ENCODE data around the gene C17orf75. TPM values are rescaled to one million over a fixed set of nuclear protein-coding genes. Genes with fewer than 3 reads are reported as not detected.
"Not testable (repeated sequence)": the region's sequence is repeated elsewhere in the genome, so short reads cannot be mapped to it uniquely, and the experiment has no call there.

C17orf75 gene
- total RNA-seq, 1 donor from 2014 or later: 16.5 TPM

- DNase-seq: no peak
Measured at GRCh38 chr17:32345951-32346600, 4.1 kb upstream of the C17orf75 start.

DNA sequence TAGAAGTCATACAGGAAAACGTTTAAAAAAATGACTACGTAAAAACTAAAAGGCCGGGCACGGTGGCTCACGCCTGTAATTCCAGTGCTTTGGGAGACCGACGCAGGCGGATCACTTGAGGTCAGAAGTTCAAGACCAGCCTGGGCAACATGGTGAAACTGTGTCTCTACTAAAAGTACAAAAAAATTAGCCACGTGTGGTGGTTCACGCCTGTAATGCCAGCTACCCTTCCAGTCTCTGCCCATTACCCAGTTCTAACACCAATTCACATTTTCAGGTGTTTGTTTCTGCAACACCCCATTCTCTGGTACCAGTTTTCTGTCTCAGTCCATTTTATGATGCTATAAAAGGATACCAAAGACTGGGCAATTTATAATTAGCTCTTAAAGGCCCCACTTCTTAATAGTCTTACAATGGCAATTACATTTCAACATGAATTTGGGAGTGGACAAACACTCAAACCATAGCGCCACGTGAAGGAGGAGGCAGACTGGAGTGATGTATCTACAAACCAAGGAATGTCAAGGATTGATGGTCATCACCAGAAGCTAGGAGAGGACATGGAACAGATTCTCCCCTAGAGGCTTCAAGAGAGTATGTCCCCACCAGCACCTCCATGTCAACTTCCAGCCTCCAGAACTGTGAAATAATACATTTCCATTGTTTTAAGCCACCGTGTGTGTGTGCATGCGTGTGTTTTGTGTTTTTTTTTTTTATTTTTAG, 791 bp upstream of the C17orf75 start:
- DNase-seq: no peak

DNA sequence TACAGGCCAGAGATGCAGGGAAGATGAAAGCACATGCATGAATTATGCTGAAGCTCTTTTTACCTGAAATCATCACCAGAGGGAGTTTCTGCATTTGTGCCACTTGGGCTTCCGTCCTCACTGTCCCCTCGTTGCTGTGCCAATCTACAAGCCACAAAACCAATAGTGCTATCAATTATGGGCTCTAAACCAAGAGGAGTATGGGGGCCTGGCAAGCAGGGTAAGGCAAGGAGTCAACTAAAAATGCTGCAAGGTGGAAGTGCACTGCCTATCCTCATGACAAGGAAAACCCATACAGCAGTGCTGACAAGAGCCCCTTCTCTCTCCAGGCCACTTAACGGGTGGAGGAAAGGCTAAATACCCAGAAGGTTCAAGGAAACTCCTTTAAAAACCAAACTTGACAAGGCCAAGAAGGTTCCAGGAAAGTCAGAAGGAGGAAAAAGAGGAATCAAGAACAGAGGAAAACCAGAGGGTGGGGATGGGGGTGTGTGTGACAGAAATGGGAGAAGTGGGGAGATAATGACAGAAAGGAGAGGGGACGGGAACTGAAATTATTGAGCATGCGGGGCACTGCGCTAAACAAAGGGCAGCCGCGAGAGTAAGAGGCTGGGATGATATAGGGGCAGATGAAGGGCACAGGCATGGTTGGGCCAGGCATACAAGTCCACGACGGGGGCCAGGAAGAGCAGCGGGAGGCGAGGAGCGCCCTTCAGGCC, 674 bp downstream of the C17orf75 start:
- peak; percentile 58 for DNase-seq

DNA sequence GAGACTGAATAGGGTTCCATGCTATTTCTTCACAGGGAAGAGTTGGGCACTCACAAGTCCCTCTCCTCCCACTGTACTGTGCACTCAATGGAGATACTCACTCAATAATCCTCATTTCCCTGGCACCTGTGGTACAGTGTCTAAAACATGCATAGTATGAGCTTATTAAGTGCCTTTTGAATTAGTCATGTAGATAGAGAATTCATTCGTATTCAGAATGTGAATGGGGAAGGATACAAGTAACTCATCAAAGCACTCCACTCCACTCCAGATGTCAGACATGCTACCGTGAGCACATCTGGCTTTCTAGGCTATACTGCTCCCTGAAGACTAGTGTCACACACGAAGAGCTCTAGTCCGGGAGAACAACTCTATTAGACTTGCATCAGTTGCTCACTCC, 6.3 kb downstream of the C17orf75 start:
- DNase-seq: no peak

GRCh38 chr17:32335046-32335445, 6.9 kb downstream of the C17orf75 start:
- no peak for DNase-seq

DNA sequence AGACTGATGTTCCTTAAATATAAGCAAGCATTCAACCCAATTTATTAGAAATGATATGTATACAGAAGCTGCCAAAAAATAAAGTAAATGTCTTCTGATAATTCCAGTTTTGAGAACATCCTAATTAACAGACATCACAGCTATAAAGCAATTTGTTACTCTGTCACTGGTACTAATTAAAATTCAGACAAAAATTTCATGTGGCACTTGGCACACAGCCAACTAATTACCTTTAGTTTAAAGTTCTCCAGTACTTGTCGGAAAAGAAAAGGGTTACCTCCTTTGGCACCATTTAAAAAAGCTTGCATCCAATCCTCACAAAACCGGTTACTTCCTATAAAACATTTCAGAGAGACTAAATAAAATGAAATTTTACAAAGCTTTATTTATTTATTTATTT, 8.8 kb downstream of the C17orf75 start:
- no peak for DNase-seq

GRCh38 chr17:32331243-32332040, 10.5 kb downstream of the C17orf75 start:
- no peak for DNase-seq

GRCh38 chr17:32330147-32330546, 11.8 kb downstream of the C17orf75 start:
- DNase-seq: no peak

DNA sequence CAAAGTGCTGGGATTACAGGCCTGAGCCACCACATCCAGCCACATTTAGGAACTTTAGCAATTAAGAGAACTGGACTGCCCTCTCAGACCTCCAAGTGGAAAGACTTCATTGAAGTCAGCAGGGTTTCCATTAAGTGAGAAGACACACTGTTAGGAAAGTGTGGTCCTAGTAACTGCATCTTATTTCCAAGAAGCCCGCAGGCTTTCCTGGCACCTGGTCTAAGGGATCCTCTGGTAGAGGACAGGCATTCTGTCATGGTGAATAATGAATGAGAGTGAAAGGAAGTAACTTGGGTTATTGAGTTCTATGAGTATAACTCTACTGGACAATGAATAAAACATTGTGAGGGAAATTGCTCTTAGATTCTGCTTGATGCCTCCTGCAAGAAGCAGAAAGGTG, 14.1 kb downstream of the C17orf75 start:
- no peak for DNase-seq

DNA sequence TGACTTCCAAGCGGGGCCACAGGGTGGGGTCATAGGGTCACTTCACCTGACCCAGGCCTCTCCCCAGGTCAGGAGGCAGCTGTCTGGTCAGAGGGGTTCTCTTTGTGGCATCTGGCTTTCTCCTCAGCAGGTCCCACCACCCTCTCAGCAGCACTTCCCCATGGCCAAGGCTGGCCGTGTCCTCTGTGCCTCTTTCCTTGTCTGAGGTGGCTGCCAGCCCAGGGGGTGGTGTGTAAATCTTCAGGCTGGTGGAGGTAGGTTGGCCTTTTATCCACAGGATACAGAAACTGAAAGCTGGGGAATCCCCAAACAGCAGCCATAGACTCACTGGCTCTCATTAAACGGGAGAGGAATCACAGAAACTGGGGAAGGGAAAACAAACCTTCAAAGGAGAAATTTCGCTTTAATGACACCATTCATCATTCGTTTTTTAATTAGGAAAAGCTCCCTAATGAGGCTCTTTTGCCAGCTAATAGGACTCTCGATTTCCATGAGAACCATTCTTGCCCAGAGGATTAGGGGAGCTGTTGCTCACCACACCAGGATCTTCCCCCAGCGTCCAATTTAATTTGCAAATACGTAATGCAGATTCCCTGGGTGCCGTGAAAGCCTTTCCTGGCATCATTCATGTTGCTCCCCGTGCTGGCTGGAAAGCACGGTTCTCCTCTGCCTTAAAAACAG, 18.0 kb downstream of the C17orf75 start:
- peak; percentile 50 for DNase-seq

- no peak for DNase-seq
Measured at GRCh38 chr17:32323046-32323445, 18.9 kb downstream of the C17orf75 start.

DNA sequence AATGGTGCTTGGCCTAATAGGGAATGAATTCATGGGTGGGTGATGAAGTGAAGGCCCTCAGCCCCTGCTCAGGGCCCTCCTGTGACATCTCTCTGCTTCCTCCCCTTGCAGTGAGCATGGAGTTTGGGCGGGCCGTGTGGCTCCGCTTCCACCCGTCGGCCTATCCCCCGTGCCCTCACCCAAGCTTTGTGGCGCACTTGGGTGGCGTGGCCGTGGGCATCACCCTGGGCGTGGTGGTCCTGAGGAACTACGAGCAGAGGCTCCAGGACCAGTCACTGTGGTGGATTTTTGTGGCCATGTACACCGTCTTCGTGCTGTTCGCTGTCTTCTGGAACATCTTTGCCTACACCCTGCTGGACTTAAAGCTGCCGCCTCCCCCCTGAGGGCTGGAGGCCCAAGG, 21.1 kb downstream of the C17orf75 start:
- no peak for DNase-seq

DNA sequence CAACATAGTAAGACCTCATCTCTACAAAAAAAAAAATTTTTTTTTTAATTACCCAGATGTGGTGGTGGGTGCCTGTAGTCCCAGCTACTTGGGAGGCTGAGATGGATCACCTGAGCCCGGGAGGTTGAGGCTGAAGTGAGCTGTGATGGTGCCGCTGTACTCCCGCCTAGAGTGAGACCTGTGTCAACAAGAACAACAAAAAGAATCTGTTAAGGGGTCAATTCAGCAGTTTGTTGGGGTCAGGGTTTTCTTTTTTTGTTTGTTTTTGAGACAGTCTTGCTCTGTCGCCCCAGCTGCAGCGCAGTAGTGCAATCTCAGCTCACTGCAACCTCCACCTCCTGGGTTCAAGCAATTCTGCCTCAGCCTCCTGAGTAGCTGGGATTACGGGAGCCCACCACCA, 21.9 kb downstream of the C17orf75 start:
- DNase-seq: not testable (repeated sequence)

- DNase-seq: peak; percentile 75
Measured at GRCh38 chr17:32319548-32319905, 22.4 kb downstream of the C17orf75 start.

DNA sequence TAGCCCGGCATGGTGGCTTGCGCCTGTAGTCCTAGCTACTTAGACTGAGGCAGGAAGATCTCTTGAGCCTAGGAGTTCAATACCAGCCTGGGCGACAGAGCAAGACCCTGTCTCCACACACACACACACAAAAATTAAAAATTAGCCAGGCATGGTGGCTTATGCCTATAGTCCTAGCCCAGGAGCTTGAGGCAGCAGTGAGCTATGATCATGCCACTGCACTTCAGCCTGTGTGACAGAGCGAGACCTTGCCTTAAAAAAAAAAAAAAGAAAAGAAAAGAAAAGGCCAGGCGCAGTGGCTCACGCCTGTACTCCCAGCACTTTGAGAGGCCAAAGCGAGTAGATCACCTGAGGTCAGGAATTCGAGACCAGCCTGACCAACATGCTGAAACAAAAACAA, 23.9 kb downstream of the C17orf75 start:
- no peak for DNase-seq

- no peak for DNase-seq
Measured at GRCh38 chr17:32317353-32317752, 24.6 kb downstream of the C17orf75 start.

DNA sequence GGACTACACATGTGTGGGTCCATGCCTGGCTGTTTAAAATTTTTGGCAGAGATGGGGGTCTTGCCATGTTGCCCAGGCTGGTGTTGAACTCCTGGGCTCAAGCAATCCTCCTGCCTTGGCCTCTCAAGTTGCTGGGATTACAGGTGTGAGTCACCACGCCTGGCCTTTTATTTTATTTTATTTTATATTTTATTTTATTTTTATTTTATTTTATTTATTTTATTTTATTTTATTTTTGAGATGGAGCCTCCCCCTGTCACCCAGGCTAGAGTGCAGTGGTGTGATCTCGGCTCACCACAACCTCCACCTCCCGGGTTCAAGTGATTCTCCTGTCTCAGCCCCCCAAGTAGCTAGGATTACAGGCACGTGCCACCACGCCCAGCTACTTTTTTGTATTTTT, 25.3 kb downstream of the C17orf75 start:
- DNase-seq: not testable (repeated sequence)

GRCh38 chr17:32315171-32315570, 26.8 kb downstream of the C17orf75 start:
- no peak for DNase-seq

GRCh38 chr17:32314636-32315035, 27.3 kb downstream of the C17orf75 start:
- no peak for DNase-seq

DNA sequence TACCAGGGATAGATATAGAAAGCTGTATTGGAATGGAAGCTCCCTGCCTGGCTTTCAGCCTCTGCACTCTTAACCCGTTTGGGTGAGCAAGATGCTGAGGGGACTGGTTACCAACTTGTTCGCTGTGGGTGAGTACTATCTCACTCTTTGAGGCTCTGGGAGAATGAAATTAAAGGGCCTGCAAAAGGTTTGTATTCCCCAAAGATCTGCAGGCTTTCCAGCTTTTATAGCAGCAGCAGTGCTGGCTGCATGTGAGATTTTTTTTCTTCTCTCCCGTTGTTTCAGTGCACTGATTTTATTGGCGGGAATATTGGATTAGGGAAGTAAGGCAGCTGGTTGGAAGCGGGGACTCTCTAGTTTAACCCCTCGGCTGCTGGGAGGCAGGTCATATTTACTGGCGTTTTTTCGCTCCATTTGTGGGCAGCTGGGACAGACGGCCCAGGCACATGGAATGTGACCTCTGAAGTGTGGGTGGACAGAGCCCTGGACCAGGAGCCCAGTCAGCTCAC, 30.9 kb downstream of the C17orf75 start:
- no peak for DNase-seq

GRCh38 chr17:32307658-32308057, 34.3 kb downstream of the C17orf75 start:
- no peak for DNase-seq

GRCh38 chr17:32305049-32305448, 36.9 kb downstream of the C17orf75 start:
- DNase-seq: no peak

Measured in dermis blood vessel endothelial cell (primary cell).